GM23248 (cell line): ENCODE measurements around the gene LSAMP.

Source experiments
- EZH2 ChIP-seq: fragments of 200-600 bp; sonication (generic); IDR thresholded peaks from 2 replicates; pipeline ENCODE4 v1.6.1; 2018; ENCODE audit warnings: antibody characterized with exemption, mild to moderate bottlenecking; ENCODE audit not compliant: insufficient read depth, poor library complexity, severe bottlenecking
- EZH2phosphoT487 ChIP-seq: fragments of 200-600 bp; sonication (generic); IDR thresholded peaks from 2 replicates; pipeline ENCODE4 v1.6.1; 2018; ENCODE audit warnings: antibody characterized with exemption, moderate library complexity, mild to moderate bottlenecking, low read depth; ENCODE audit not compliant: insufficient read depth

GRCh38 chr3:115804713-115805119 is 640.6 kb downstream of the LSAMP start:
- no peak for TF ChIP-seq EZH2
- no peak for TF ChIP-seq EZH2phosphoT487
